Activated T-cell treated with anti-CD3 and anti-CD28 coated beads for 4 hours (primary cell): ENCODE results near the gene SLC43A2.

Experiments
- DNase-seq: peaks from one replicate; pipeline ENCODE4 v3.0.0-alpha.2; 2020

Gene SLC43A2

DNA sequence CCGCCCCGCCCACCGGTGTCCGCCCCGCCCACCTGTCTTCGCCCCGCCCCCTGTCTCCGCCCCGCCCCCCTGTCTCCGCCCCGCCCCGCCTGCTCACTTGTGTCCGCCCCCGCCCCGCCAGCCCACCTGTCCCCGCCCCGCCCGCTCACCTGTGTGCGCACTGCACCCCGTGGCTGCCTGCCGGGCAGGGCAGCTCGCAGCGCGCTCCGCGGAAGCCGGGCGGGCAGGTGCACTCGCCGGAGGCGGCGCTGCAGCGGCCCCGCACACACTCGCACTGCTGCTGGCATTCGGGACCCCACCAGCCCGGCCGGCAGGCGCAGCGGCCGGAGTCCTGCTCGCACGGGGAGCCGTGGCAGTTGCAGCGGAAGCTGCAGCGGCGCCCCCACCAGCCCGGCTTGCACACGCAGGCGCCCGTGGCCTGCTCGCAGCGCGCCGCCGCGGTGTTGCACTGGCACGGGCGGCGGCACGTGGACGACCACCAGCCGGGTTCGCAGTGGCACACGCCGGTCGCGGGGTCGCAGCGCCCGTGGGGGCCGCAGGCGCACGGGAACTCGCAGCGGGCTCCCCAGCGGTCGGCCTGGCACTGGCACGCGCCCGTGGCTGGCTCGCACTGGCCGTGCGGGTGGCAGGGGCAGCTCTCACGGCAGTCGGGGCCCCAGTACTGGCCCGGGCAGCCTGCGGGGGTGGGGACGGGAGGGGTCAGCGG is 14.8 kb upstream of the SLC43A2 start:
- peak; percentile 40 for DNase-seq

DNA sequence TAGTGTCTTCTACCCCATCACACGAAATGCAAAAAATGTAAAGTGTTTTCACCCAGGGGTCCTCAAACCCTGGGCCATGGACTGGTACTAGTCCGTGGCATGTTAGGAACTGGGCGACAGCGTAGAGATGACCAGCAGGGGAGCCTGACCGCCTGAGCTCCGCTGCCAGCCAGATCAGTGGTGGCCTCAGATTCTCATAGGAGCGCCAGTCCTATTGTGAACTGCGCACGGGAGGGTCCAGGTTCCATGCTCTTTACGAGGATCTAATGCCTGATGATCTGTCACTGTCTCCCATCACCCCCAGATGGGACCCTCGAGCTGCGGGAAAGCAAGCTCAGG is 12.4 kb upstream of the SLC43A2 start:
- no peak for DNase-seq

DNA sequence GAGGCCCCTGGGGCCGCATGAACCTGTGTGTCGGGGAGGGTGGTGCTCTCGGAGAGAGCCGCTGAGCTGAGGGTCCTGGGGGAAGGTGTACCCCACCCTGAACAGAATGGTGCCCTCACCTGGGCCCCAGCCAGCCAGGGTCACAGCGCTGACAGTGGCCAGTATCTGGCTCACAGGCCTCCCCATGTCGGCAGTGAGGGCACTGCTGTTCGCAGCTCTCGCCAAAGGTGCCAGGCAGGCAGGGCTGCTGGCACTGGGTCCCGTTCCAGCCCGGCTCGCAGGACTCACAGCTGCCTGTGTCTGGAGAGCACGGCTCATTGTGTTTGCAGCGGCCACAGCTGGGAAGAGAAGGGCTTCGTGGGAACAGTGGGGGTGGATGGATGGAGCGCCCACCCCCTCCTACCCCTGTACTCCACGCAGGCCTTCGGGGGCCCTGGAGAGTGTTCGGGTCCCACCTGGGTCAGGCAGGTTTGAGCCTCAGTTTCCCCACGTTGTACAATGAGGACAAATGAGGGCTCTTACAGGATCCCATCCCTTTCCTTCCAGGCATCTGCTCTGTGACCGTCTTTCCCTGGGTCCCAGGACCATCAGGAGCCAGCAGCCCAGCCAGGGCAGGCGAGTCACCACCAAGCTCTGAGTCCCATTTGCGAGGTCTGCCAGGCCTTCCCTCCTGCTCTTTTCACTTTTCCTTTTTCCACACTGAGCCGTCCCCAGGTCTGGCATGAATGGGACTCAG is 11.9 kb upstream of the SLC43A2 start:
- DNase-seq: no peak

- DNase-seq: no peak
Measured at GRCh38 chr17:1639549-1640180, 11.0 kb upstream of the SLC43A2 start.

GRCh38 chr17:1638624-1639300 is 10.1 kb upstream of the SLC43A2 start:
- no peak for DNase-seq

GRCh38 chr17:1638171-1638590 is 9.5 kb upstream of the SLC43A2 start:
- no peak for DNase-seq

GRCh38 chr17:1636732-1637285 is 8.2 kb upstream of the SLC43A2 start:
- no peak for DNase-seq

GRCh38 chr17:1635675-1636465 is 7.2 kb upstream of the SLC43A2 start:
- DNase-seq: no peak

DNA sequence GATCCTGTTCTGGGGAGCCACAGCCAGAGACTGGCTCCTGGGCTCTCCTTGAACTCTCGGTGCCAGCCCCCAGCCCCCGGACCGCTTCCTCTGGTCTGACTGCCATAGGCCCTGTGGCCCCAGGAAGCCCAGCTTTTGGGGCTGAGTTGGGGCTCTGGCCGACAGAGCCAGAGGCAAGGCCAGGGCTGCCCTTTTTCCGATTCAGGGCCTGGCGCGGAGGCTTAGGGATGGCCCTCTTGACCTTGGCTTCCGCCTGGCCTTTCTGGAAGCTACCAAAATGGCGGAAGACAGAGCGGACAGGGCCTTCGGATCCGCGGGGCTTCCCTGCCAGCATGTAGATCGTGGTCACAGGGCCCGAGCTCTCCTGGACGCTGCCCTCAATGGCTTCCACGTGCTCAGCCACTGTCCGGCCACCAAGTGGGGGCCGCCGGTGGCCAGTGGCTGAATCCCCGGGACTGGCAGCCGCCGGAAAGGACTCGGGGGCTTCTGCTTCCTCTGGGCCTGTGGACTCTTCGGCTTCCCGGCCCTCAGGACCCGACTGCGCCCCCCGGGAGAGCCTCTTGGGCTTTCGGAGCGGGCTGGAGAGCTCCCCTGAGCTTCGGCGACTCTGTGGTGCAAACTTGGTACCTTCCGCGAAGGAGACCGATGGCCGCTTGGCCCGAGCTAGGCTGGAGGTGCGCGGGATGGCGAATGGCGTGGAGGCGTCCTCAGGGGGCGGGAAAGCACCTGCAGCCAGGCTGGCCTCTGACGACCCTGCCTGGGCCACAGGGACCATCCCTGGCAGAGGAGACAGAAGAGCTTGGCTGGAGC is 6.4 kb upstream of the SLC43A2 start:
- DNase-seq: no peak

DNA sequence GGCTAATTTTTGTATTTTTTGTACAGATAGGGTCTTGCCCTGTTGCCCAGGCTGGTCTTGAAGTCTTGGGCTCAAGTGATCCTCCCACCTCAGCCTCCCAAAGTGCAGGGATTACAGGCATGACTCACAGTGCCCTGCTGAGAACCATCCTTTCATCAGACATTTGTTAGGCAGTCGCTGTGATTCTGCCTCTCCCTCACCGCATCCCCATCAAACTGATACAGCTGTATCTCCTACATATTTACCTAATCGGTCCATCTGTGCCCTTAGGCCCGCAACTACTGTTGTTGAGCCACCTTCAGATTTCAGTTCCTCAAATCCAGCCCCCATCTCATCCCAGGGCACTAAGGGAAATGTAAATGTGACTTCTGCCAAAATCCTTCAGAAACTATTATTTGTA is 2.0 kb upstream of the SLC43A2 start:
- DNase-seq: no peak

GRCh38 chr17:1629504-1630310 is 1.1 kb upstream of the SLC43A2 start:
- DNase-seq: peak; percentile 72

DNA sequence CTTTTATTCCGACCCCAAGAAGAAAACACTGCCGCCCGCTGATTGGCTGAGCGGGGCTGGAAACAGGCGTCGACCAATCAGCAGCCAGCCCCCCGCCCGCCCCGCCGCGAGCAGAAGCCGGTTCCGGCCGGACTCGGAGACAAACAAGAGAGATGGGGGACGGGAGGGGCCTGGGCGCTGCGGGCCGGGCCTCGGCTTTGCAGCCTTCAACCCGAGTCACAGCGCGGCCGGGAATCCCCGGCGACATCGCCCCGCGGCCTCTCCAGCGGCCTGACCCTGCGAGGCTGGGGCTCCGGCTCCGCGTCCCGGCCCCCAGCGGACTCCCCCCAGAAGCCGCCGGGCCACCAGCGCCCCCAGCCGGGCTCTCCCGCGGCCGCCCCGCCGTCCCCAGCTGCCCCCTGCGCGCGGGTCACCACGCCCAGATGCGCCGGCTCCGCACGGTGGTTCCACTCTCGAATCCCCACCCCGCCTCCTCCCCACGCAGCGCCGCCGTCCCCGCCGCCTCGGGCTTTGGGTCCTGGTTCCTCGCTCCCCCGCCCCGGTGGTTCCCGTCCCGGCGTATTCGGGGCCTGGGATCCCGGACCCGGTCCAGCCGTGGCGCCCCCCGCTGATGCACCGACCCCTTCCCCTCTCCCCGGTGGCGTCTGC is 346 bp upstream of the SLC43A2 start:
- peak; percentile 79 for DNase-seq

DNA sequence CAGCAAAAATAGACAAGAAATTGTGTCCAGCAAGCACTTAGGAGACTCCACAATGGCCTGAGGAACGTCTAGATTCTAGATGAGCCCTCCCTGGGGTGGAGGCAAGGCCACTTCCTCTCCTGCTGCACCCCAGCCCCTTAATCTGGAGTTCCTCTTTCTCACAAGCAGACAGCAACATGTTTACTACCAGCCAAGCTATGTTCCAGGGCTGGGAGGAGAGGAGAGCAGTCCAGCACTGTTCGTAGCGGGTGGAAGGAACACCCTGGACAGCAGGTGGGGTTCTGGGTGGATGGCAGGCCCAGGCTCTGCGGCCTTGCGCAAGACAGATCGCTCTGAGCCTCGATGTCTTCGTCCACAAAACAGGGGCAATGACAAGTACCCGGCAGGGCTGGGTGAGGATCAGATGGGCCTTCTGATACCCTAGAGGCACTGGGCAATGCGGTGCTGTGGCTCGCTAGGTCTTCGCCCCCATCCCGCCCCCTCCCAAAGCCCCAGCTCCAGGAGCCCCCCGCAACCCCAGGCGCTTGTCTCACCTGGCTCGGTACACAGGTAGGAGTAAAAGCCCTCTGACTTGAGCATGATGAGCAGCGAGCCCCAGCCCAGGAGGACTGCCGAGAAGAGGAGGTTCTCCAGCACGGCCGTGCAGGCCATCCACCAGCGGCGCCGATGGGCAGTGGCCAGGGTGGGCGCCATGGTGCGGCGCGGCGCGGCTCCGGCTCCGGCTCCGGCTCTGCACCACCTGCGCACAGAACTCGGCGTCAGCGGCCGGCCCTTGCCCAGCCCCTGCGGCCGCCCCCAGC is 1.3 kb downstream of the SLC43A2 start:
- no peak for DNase-seq

DNA sequence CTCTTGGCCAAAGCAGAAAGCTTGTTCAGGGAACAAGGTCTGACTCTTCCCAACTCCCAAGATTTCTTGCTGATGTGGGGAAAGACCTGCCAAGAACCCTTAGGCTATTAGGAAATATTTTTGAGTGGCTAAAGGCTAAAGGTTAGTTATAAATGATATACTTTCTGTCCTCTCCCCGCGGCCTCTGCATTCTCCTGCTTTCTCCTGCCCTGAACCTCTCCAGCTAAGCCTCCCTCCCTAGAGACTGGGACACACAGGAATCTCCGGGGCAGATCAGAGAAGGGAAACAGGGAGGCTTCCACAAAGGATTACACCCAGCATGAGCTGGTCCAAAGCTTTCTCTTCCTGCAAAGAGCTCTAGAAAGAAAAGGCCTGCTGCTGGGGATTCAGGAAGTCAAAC is 2.3 kb downstream of the SLC43A2 start:
- no peak for DNase-seq

- DNase-seq: no peak
Measured at GRCh38 chr17:1625581-1625980, 3.1 kb downstream of the SLC43A2 start.

- no peak for DNase-seq
Measured at GRCh38 chr17:1625053-1625452, 3.6 kb downstream of the SLC43A2 start.

GRCh38 chr17:1624650-1625049 is 4.0 kb downstream of the SLC43A2 start:
- no peak for DNase-seq

GRCh38 chr17:1623057-1623630 is 5.5 kb downstream of the SLC43A2 start:
- DNase-seq: no peak
